SK-N-SH treated with all-trans-retinoic acid at 6 μM for 48 hours (cell line): Measurements from ENCODE around the gene MAN2B1.

Source experiments
- ATAC-seq: fragments of 200-7000 bp; cut with Tn5 transposase; 3 replicates; pipeline ENCODE4 v1.9.1; 2020; ENCODE audit warnings: mild to moderate bottlenecking, moderate library complexity
- ARNTL ChIP-seq: fragments of 450-650 bp; formaldehyde crosslinking; IDR thresholded peaks from 2 replicates; pipeline ENCODE4 v1.5.0; 2020; ENCODE audit warnings: low read depth, mild to moderate bottlenecking, moderate library complexity, borderline replicate concordance
- BACH2 ChIP-seq: fragments of 250-450 bp; sonication (Bioruptor Pico); IDR thresholded peaks from 2 replicates; pipeline ENCODE4 v1.9.0; 2021; ENCODE audit warnings: mild to moderate bottlenecking, borderline replicate concordance
- CSDC2 ChIP-seq: fragments of 250-450 bp; sonication (Bioruptor Pico); IDR thresholded peaks from 2 replicates; pipeline ENCODE4 v1.5.0; 2020; ENCODE audit warnings: mild to moderate bottlenecking, moderate library complexity
- ESRRG ChIP-seq: fragments of 250-450 bp; sonication (Bioruptor Pico); IDR thresholded peaks from 2 replicates; pipeline ENCODE4 v1.6.1; 2021; ENCODE audit warnings: mild to moderate bottlenecking
- GLIS3 ChIP-seq: fragments of 250-450 bp; sonication (Bioruptor Pico); IDR thresholded peaks from 2 replicates; pipeline ENCODE4 v1.5.0; 2020; ENCODE audit warnings: mild to moderate bottlenecking, moderate library complexity
- ISL1 ChIP-seq: fragments of 250-450 bp; sonication (Bioruptor Pico); IDR thresholded peaks from 2 replicates; pipeline ENCODE4 v2.1.2; 2022; ENCODE audit warnings: mild to moderate bottlenecking, moderate library complexity
- RARB ChIP-seq: fragments of 250-450 bp; sonication (Bioruptor Pico); IDR thresholded peaks from 2 replicates; pipeline ENCODE4 v1.8.0; 2021; ENCODE audit warnings: mild to moderate bottlenecking, moderate library complexity
- SNAI2 ChIP-seq: fragments of 250-450 bp; sonication (Bioruptor Pico); IDR thresholded peaks from 2 replicates; pipeline ENCODE4 v1.5.0; 2020; ENCODE audit warnings: mild to moderate bottlenecking, moderate library complexity
- TCF4 ChIP-seq: fragments of 250-450 bp; sonication (Bioruptor Pico); IDR thresholded peaks from 2 replicates; pipeline ENCODE4 v1.8.0; 2021; ENCODE audit warnings: mild to moderate bottlenecking, moderate library complexity, borderline replicate concordance
- TOX ChIP-seq: fragments of 250-450 bp; sonication (Bioruptor Pico); IDR thresholded peaks from 2 replicates; pipeline ENCODE4 v1.8.0; 2021; ENCODE audit warnings: mild to moderate bottlenecking, moderate library complexity, borderline replicate concordance
- ZC3H10 ChIP-seq: fragments of 250-450 bp; sonication (Bioruptor Pico); IDR thresholded peaks from 2 replicates; pipeline ENCODE4 v1.5.1; 2021; ENCODE audit warnings: mild to moderate bottlenecking, moderate library complexity
- ZFP30 ChIP-seq: fragments of 450-650 bp; formaldehyde crosslinking; IDR thresholded peaks from 2 replicates; pipeline ENCODE4 v1.5.0; 2022; ENCODE audit warnings: mild to moderate bottlenecking, moderate library complexity
- ZNF565 ChIP-seq: fragments of 450-650 bp; formaldehyde crosslinking; conservative IDR thresholded peaks from 2 replicates; pipeline ENCODE4 v1.5.0; 2020; ENCODE audit warnings: low read depth, mild to moderate bottlenecking, moderate library complexity
- ZNF70 ChIP-seq: fragments of 450-650 bp; formaldehyde crosslinking; IDR thresholded peaks from 2 replicates; pipeline ENCODE4 v1.5.0; 2020; ENCODE audit warnings: mild to moderate bottlenecking, moderate library complexity
- ZNF8 ChIP-seq: fragments of 450-650 bp; formaldehyde crosslinking; IDR thresholded peaks from 2 replicates; pipeline ENCODE4 v1.5.0; 2020; ENCODE audit warnings: mild to moderate bottlenecking, moderate library complexity
- TF ChIP-seq, protein P1 (sequence below): fragments of 250-450 bp; sonication (Bioruptor Pico); IDR thresholded peaks from 2 replicates; pipeline ENCODE4 v1.5.1; 2021; ENCODE audit warnings: mild to moderate bottlenecking, moderate library complexity
- TF ChIP-seq, protein P2 (sequence below): fragments of 250-450 bp; sonication (Bioruptor Pico); IDR thresholded peaks from 2 replicates; pipeline ENCODE4 v1.5.1; 2020; ENCODE audit warnings: low read depth, mild to moderate bottlenecking, moderate library complexity
- TF ChIP-seq, protein P3 (sequence below): fragments of 250-450 bp; sonication (Bioruptor Pico); IDR thresholded peaks from 2 replicates; pipeline ENCODE4 v1.8.0; 2020; ENCODE audit warnings: mild to moderate bottlenecking, moderate library complexity, borderline replicate concordance
- TF ChIP-seq, protein P4 (sequence below): fragments of 250-450 bp; sonication (Bioruptor Pico); IDR thresholded peaks from 2 replicates; pipeline ENCODE4 v1.8.0; 2021; ENCODE audit warnings: low read depth, mild to moderate bottlenecking, moderate library complexity, borderline replicate concordance
- TF ChIP-seq, protein P5 (sequence below): fragments of 250-450 bp; sonication (Bioruptor Pico); IDR thresholded peaks from 2 replicates; pipeline ENCODE4 v1.5.0; 2020; ENCODE audit warnings: mild to moderate bottlenecking, moderate library complexity

MAN2B1 gene

GRCh38 chr19:12692960-12693359 is 26.4 kb upstream of the MAN2B1 start:
- no peak for TF ChIP-seq ISL1
- TF ChIP-seq GLIS3 (CRISPR knock-in tag) = no peak
- TF ChIP-seq ZNF8 (CRISPR knock-in tag) = no peak
- TF ChIP-seq CSDC2 (CRISPR knock-in tag) = no peak
- TF ChIP-seq, protein P1, sequence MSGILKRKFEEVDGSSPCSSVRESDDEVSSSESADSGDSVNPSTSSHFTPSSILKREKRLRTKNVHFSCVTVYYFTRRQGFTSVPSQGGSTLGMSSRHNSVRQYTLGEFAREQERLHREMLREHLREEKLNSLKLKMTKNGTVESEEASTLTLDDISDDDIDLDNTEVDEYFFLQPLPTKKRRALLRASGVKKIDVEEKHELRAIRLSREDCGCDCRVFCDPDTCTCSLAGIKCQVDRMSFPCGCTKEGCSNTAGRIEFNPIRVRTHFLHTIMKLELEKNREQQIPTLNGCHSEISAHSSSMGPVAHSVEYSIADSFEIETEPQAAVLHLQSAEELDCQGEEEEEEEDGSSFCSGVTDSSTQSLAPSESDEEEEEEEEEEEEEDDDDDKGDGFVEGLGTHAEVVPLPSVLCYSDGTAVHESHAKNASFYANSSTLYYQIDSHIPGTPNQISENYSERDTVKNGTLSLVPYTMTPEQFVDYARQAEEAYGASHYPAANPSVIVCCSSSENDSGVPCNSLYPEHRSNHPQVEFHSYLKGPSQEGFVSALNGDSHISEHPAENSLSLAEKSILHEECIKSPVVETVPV (CRISPR knock-in tag) = no peak
- no peak for TF ChIP-seq RARB (CRISPR knock-in tag)
- no peak for TF ChIP-seq ZNF70 (CRISPR knock-in tag)
- no peak for TF ChIP-seq ZC3H10
- TF ChIP-seq ZFP30 (CRISPR knock-in tag) = no peak
- TF ChIP-seq, protein P2, sequence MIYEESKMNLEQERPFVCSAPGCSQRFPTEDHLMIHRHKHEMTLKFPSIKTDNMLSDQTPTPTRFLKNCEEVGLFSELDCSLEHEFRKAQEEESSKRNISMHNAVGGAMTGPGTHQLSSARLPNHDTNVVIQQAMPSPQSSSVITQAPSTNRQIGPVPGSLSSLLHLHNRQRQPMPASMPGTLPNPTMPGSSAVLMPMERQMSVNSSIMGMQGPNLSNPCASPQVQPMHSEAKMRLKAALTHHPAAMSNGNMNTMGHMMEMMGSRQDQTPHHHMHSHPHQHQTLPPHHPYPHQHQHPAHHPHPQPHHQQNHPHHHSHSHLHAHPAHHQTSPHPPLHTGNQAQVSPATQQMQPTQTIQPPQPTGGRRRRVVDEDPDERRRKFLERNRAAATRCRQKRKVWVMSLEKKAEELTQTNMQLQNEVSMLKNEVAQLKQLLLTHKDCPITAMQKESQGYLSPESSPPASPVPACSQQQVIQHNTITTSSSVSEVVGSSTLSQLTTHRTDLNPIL (CRISPR knock-in tag) = no peak
- TF ChIP-seq, protein P3, sequence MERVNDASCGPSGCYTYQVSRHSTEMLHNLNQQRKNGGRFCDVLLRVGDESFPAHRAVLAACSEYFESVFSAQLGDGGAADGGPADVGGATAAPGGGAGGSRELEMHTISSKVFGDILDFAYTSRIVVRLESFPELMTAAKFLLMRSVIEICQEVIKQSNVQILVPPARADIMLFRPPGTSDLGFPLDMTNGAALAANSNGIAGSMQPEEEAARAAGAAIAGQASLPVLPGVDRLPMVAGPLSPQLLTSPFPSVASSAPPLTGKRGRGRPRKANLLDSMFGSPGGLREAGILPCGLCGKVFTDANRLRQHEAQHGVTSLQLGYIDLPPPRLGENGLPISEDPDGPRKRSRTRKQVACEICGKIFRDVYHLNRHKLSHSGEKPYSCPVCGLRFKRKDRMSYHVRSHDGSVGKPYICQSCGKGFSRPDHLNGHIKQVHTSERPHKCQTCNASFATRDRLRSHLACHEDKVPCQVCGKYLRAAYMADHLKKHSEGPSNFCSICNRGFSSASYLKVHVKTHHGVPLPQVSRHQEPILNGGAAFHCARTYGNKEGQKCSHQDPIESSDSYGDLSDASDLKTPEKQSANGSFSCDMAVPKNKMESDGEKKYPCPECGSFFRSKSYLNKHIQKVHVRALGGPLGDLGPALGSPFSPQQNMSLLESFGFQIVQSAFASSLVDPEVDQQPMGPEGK (CRISPR knock-in tag) = no peak
- TF ChIP-seq, protein P4, sequence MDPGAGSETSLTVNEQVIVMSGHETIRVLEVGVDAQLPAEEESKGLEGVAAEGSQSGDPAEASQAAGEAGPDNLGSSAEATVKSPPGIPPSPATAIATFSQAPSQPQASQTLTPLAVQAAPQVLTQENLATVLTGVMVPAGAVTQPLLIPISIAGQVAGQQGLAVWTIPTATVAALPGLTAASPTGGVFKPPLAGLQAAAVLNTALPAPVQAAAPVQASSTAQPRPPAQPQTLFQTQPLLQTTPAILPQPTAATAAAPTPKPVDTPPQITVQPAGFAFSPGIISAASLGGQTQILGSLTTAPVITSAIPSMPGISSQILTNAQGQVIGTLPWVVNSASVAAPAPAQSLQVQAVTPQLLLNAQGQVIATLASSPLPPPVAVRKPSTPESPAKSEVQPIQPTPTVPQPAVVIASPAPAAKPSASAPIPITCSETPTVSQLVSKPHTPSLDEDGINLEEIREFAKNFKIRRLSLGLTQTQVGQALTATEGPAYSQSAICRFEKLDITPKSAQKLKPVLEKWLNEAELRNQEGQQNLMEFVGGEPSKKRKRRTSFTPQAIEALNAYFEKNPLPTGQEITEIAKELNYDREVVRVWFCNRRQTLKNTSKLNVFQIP (CRISPR knock-in tag) = no peak
- no peak for TF ChIP-seq TOX
- TF ChIP-seq, all 23 proteins: peak for 0
- ATAC-seq = no peak

DNA sequence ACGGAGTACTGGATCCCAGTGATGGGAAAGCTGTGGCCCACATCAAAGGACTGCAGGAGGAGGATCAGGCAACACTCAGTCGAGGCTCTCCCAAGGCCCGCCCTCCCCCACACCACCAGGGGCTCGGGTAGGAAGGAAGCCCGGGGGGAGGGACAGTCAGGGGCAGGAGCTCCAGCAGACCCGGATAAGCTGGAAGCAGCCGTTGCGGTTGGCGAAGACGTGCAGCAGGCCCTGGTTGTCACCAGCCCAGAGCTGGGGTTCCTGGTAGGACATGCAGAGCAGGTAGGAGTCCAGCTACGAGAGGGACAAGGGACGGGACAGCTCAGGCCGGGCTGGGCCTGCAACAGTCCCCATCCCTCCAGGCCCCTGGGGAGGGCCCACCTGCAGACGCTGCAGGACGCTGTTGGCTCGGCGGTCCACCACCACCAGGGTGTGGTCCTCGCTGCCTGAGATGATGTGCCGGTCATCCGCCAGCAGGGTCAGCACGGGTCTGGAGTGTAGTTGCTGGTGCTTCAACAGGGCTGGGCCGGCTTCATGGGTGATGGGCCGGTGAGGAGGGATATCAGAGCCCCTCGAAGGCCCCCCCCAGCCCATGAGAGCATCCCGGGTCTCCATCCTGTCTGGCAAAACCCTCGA is 23.2 kb upstream of the MAN2B1 start:
- ATAC-seq = no peak
- no peak for TF ChIP-seq BACH2 (CRISPR knock-in tag)
- no peak for TF ChIP-seq TOX
- no peak for TF ChIP-seq TCF4

DNA sequence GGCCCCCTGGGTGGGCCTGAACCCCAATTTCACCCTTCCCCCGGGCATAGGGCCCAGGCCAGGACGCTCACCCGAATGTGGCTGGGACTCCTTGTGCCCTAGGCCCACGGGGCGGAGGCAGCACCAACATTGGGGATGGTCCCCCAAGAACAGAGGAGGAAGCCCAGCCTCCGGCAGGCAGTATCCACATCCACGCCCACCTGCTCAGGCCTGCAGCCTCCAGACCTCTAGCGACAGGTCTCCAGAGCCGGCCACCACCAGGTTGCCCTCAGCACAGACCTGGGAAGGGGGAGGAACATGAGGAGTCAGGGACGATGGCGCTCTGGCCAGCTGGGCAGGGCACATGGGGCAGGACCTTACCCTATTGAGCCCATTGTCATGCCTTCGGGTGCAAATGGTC is 22.5 kb upstream of the MAN2B1 start:
- TF ChIP-seq, protein P5, sequence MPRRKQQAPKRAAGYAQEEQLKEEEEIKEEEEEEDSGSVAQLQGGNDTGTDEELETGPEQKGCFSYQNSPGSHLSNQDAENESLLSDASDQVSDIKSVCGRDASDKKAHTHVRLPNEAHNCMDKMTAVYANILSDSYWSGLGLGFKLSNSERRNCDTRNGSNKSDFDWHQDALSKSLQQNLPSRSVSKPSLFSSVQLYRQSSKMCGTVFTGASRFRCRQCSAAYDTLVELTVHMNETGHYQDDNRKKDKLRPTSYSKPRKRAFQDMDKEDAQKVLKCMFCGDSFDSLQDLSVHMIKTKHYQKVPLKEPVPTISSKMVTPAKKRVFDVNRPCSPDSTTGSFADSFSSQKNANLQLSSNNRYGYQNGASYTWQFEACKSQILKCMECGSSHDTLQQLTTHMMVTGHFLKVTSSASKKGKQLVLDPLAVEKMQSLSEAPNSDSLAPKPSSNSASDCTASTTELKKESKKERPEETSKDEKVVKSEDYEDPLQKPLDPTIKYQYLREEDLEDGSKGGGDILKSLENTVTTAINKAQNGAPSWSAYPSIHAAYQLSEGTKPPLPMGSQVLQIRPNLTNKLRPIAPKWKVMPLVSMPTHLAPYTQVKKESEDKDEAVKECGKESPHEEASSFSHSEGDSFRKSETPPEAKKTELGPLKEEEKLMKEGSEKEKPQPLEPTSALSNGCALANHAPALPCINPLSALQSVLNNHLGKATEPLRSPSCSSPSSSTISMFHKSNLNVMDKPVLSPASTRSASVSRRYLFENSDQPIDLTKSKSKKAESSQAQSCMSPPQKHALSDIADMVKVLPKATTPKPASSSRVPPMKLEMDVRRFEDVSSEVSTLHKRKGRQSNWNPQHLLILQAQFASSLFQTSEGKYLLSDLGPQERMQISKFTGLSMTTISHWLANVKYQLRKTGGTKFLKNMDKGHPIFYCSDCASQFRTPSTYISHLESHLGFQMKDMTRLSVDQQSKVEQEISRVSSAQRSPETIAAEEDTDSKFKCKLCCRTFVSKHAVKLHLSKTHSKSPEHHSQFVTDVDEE (CRISPR knock-in tag) = no peak
- ATAC-seq = no peak

DNA sequence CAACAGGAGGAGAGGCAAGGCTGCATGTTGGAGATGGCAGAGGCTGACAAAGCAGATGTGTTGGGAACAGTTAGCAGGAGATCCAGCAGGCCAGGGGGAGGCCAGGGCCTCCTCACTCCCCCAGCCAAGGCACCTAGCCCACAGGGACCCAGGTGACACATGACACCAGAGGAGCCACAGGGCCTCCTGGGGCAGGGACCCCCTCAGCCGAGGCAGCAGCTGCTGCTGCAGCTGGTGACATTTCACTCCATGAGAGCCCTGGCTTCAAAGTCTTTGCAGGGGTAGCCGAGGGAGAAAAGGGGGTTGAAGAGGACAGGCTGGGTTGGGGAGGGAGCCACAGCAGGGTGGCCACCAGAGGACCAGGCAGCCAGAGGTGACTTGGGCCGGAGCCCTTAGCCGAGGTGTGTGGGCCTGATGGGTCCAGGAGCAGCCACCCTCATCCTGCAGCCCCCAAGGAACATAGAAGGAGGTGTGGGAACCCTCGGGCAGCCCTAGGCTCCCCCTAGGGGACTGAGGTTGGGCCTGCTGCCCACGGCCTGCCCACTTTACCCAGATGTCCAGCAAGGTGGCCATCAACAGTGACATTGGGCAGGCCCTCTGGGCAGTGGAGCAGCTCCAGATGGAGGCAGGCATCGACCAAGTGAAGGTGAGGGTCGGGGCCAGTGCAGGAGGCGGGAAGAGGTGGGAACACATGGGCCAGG is 21.1 kb upstream of the MAN2B1 start, which contains the start of gene GNG14:
GNG14 (plus strand) TSS at position 503 of the 701 bp plus-strand sequence; CDS start at position 554, 51 bp downstream.
- no peak for ATAC-seq
- TF ChIP-seq GLIS3 (CRISPR knock-in tag) = no peak
- no peak for TF ChIP-seq CSDC2 (CRISPR knock-in tag)
- no peak for TF ChIP-seq ZNF70 (CRISPR knock-in tag)
- no peak for TF ChIP-seq ESRRG (CRISPR knock-in tag)
- no peak for TF ChIP-seq ZNF8 (CRISPR knock-in tag)
- TF ChIP-seq ZFP30 (CRISPR knock-in tag) = no peak
- TF ChIP-seq SNAI2 (CRISPR knock-in tag) = no peak
- TF ChIP-seq, protein P1 (CRISPR knock-in tag) = no peak
- TF ChIP-seq ZC3H10 = no peak
- TF ChIP-seq TCF4 = no peak
- no peak for TF ChIP-seq RARB (CRISPR knock-in tag)
- no peak for TF ChIP-seq ARNTL (CRISPR knock-in tag)
- TF ChIP-seq, protein P2 (CRISPR knock-in tag) = no peak
- TF ChIP-seq, protein P3 (CRISPR knock-in tag) = no peak
- TF ChIP-seq ZNF565 (CRISPR knock-in tag) = no peak
